ENCODE data around the gene TEN1.

DNA sequence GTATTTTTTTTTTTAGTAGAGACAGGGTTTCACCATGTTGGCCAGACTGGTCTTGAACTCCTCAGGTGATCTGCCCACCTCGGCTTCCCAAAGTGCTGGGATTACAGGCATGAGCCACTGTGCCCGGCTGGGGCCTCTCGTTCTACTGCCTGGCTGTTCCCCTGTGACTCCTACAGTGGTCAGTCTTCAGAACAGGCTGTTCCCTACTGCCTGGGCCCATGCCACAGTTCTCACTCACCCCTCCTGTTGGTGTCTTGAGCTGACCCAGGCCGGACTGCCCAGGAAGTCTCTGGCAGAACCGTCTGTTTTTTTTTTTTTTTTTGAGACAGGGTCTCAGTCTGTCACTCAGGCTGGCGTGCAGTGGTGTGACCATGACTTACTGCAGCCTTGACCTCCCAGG, 24.9 kb downstream of the TEN1 start:
- TF ChIP-seq, protein P1, sequence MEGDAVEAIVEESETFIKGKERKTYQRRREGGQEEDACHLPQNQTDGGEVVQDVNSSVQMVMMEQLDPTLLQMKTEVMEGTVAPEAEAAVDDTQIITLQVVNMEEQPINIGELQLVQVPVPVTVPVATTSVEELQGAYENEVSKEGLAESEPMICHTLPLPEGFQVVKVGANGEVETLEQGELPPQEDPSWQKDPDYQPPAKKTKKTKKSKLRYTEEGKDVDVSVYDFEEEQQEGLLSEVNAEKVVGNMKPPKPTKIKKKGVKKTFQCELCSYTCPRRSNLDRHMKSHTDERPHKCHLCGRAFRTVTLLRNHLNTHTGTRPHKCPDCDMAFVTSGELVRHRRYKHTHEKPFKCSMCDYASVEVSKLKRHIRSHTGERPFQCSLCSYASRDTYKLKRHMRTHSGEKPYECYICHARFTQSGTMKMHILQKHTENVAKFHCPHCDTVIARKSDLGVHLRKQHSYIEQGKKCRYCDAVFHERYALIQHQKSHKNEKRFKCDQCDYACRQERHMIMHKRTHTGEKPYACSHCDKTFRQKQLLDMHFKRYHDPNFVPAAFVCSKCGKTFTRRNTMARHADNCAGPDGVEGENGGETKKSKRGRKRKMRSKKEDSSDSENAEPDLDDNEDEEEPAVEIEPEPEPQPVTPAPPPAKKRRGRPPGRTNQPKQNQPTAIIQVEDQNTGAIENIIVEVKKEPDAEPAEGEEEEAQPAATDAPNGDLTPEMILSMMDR (IDR thresholded peaks at IDR 0.05): no peak
- TF ChIP-seq EZH2 (IDR thresholded peaks at IDR 0.05) (no peak), EZH2phosphoT487 (IDR thresholded peaks at IDR 0.05) (no peak)

Measured in neural progenitor cell (in vitro differentiated cells).